GM19023 (cell line): ENCODE results near the gene OR7C2.

Experiments
- ATAC-seq: cut with Tn5 transposase; IDR thresholded peaks from one replicate; pipeline ENCODE4 v1.9.1; 2021; ENCODE audit warnings: mild to moderate bottlenecking, moderate library complexity; ENCODE audit not compliant: unreplicated experiment

The OR7C2 gene

GRCh38 chr19:14978161-14978776, 37.0 kb downstream of the OR7C2 start:
- no peak for ATAC-seq

GRCh38 chr19:14979476-14980255, 38.4 kb downstream of the OR7C2 start, which contains the start of gene SLC1A6:
TSS of gene SLC1A6 (minus strand) at chr19:14979864. CDS start at chr19:14972910, 6,954 bp downstream.
- ATAC-seq, result no peak

- ATAC-seq, result no peak
Observed at GRCh38 chr19:14985133-14985532, 43.8 kb downstream of the OR7C2 start.
